HG03354 (cell line): ENCODE data around the gene GIT2.
"Not testable (repeated sequence)": the region's sequence is repeated elsewhere in the genome, so short reads cannot be mapped to it uniquely, and the experiment has no call there.

Experiments used
- ATAC-seq: cut with Tn5 transposase; IDR thresholded peaks from one replicate; pipeline ENCODE4 v1.9.1; 2021; ENCODE audit warnings: mild to moderate bottlenecking; ENCODE audit not compliant: unreplicated experiment, poor library complexity, severe bottlenecking

The GIT2 gene

GRCh38 chr12:109899783-109900751 is 96.1 kb downstream of the GIT2 start, which contains the start of gene TCHP:
TCHP (plus strand) TSS chr12:109900274; CDS start chr12:109903027, 2,753 bp downstream.
- peak; percentile 78 for ATAC-seq

- ATAC-seq: not testable (repeated sequence)
These were observed 96.8 kb downstream of the GIT2 start for GRCh38 chr12:109899345-109899744.

GRCh38 chr12:109897029-109897428 is 99.1 kb downstream of the GIT2 start:
- ATAC-seq: no peak

- ATAC-seq: no peak
These were observed 100.0 kb downstream of the GIT2 start for GRCh38 chr12:109896188-109896587.

- no peak for ATAC-seq
These were observed 101.2 kb downstream of the GIT2 start for GRCh38 chr12:109894939-109895338.

- peak; percentile 15 for ATAC-seq
These were observed 102.7 kb downstream of the GIT2 start for GRCh38 chr12:109893261-109893995.

- ATAC-seq: peak; percentile 84
These were observed 103.4 kb downstream of the GIT2 start for GRCh38 chr12:109892748-109893147.

- ATAC-seq: no peak
These were observed 103.9 kb downstream of the GIT2 start for GRCh38 chr12:109892165-109892715.

GRCh38 chr12:109891731-109892130 is 104.4 kb downstream of the GIT2 start:
- ATAC-seq: not testable (repeated sequence)

GRCh38 chr12:109890620-109891170 is 105.5 kb downstream of the GIT2 start:
- no peak for ATAC-seq

GRCh38 chr12:109888179-109889020 is 107.8 kb downstream of the GIT2 start:
- peak; percentile 35 for ATAC-seq

- no peak for ATAC-seq
These were observed 110.6 kb downstream of the GIT2 start for GRCh38 chr12:109885616-109886015.

- ATAC-seq: no peak
These were observed 112.7 kb downstream of the GIT2 start for GRCh38 chr12:109883461-109883860.

GRCh38 chr12:109881752-109882151 is 114.4 kb downstream of the GIT2 start:
- ATAC-seq: no peak

- ATAC-seq: no peak
These were observed 115.2 kb downstream of the GIT2 start for GRCh38 chr12:109880938-109881337.

GRCh38 chr12:109880043-109880931 is 115.9 kb downstream of the GIT2 start, which contains the start of gene GLTP:
GLTP (minus strand) TSS chr12:109880541; CDS start chr12:109880374, 167 bp downstream.
- peak; percentile 94 for ATAC-seq
